ENCODE results near the gene FAM83G.

FAM83G gene

DNA sequence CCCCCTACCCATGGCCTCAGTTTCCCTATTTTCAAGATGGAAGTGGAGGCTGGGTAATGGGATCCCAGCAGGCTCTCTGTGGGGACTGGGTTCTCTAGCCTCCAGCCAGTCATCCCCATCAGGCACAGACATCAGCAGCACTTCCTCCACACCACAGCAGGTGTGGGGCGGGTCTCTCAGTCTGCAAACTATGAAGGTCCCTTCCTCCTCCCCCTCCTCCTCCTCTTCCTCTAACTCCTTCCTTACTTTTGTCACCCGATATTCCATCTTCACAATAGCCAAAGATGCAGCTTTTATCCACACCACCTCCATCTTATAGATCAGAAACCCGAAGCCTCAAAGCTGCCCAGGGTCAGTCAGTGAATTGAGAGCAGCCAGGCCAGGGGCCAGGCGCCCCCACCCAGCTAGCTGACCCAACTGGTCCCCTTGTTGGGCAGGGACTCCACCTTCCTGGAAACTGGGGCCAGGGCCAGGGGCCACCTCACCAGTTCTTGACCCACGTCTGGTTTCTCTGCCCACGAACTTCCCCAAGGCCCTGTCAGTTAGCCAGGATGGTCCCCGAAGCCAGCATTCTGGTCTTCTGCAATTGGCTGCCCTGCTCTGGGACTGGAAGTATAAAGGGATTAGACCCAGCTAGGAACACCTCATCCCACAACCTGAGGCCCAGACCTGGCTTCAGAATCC is 2.5 kb downstream of the FAM83G start:
- DNase-seq (ENCODE audit: extremely low spot score), result no peak
- ChIA-PET CTCF (interaction anchor here (1.1 to 4.7 kb wide), 2 partner anchors 17 to 41 kb away, joined by 4 to 28 read pairs; no protein-coding TSS in a partner anchor), POLR2A (interaction anchor here (1.0 kb wide), 1 partner anchor 40 kb away, joined by 3 read pairs; no protein-coding TSS in a partner anchor)
- TF ChIP-seq, protein P1, sequence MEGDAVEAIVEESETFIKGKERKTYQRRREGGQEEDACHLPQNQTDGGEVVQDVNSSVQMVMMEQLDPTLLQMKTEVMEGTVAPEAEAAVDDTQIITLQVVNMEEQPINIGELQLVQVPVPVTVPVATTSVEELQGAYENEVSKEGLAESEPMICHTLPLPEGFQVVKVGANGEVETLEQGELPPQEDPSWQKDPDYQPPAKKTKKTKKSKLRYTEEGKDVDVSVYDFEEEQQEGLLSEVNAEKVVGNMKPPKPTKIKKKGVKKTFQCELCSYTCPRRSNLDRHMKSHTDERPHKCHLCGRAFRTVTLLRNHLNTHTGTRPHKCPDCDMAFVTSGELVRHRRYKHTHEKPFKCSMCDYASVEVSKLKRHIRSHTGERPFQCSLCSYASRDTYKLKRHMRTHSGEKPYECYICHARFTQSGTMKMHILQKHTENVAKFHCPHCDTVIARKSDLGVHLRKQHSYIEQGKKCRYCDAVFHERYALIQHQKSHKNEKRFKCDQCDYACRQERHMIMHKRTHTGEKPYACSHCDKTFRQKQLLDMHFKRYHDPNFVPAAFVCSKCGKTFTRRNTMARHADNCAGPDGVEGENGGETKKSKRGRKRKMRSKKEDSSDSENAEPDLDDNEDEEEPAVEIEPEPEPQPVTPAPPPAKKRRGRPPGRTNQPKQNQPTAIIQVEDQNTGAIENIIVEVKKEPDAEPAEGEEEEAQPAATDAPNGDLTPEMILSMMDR (IDR thresholded peaks at IDR 0.05; ENCODE audit: control extremely low read depth, extremely low read depth, low read depth, missing control alignments), result no peak

DNA sequence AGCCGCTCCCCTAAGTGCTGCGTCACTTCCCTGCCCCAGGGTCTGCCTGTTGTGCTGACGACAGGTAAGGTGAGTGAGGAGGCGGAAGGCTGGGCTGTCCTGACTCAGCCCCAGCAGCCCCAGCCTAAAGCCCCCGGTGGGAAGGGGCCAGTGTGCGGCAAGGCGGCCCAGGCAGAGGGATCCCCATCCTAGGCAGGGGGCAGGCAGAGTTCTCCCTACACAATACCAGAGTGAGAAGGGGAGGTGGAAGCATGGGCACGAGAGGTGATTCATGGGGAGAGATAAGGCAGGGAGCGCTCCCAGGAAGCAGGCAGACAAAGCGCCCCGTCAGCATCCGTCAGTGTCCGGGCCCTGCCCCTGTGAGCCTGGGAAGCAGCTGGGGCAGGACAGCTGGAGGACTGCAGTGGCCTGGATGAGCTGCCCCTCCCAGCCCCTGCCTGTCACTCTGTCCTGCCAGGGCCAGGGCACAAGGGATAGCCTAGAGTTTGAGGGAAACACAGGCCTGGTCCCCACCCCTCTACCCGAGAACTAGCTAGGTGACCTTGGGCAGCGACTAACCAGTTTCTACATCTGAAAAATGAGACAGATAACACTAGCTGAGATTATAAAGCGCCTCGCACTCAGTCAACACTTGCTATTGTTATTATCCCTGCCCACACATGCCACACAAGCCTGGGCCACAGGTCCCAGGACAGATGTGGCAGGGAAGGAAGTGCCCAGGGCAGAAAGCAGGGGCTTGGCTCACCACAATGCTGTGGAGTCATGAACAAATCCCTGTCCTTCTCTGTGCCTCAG is 3.8 kb downstream of the FAM83G start:
- TF ChIP-seq, protein P1 (IDR thresholded peaks at IDR 0.05; ENCODE audit: control extremely low read depth, extremely low read depth, low read depth, missing control alignments), result no peak
- ChIA-PET CTCF (interaction anchor here (1.1 to 4.7 kb wide), 3 partner anchors 15 to 374 kb away, joined by 3 to 28 read pairs (median 4); no protein-coding TSS in a partner anchor), POLR2A (no interaction called here)
- DNase-seq (ENCODE audit: extremely low spot score), result no peak

DNA sequence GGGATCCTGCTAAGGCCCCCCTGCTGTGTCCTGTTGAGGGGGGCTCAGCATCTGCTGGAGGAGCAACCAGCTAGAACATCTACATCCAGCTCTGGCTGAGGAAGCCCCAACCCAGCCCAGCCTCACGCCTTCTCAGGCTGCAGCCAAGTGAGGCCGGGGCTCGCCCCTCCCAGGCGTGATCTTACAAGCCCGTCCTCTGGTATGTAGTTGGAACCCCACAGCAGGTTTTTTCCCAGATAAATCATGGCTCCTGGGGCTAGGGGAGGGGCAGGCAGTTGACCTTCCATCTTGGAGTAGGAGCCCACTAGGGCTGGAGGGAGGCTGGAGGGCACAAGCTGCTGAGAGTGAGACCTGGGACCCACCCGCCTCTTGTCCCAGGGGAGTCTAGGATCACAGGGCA is 4.7 kb downstream of the FAM83G start:
- ChIA-PET POLR2A (no interaction called here), CTCF (interaction anchor here (1.6 to 4.7 kb wide), 2 partner anchors 39 to 374 kb away, joined by 3 to 28 read pairs; no protein-coding TSS in a partner anchor)
- TF ChIP-seq, protein P1 (IDR thresholded peaks at IDR 0.05; ENCODE audit: control extremely low read depth, extremely low read depth, low read depth, missing control alignments), result no peak
- DNase-seq (ENCODE audit: extremely low spot score), result no peak

DNA sequence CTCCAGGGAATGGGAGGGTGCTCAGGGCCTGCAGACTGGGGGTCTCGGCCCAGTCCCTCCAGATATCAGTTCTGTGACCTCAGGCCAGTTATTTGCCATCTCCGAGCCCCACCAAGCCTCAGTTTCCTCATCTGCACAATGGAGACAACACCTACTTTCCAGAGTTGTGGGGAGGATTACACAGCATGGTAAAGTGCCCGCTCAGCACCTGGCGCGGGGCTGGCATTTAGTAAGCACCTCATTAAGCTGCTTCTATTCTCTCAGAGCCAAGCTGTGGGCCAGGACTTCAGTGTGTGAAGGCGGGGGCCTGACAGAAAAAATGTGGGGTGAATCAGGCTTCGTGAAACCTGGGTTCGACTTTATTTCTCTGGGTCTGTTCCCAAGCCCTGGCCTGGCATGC is 5.2 kb downstream of the FAM83G start:
- no peak for DNase-seq (ENCODE audit: extremely low spot score)
- ChIA-PET POLR2A (no interaction called here), CTCF (interaction anchor here (1.3 to 1.6 kb wide), 3 partner anchors 11 to 373 kb away, joined by 3 to 4 read pairs (median 3); no protein-coding TSS in a partner anchor)
- TF ChIP-seq, protein P1 (IDR thresholded peaks at IDR 0.05; ENCODE audit: control extremely low read depth, extremely low read depth, low read depth, missing control alignments), result no peak

DNA sequence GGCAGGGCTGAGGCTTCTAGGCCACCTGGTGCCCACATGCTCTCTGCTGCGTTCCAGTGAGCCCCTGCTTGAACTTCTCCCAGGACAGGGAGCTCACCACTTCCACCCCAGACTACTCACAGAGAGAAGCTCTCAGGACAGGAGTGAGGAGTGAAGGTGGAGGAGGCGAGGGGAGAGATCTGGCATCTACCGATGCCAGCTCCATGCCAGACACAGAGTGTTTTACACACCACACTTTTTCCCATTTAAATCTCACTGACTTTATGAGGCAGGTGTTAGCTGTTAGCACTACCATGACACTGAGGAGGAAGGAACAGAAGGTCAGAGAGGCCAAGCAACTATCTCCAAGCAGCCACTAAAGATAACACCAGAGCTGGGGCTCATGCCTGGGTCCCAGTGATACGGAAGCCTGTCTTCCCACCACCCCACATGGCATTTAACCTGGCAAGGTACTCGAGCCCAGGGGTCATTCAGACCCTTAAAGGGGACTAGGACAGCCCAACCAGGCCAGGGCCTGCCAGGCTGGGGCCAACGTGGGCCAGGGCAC is 6.8 kb downstream of the FAM83G start:
- ChIA-PET POLR2A (interaction anchor here (0.5 kb wide), 1 partner anchor 73 kb away, joined by 5 read pairs; no protein-coding TSS in a partner anchor), CTCF (interaction anchor here (1.3 to 1.9 kb wide), 5 partner anchors 10 to 37 kb away, joined by 3 to 10 read pairs (median 4); no protein-coding TSS in a partner anchor)
- DNase-seq (ENCODE audit: extremely low spot score), result no peak
- TF ChIP-seq, protein P1 (IDR thresholded peaks at IDR 0.05; ENCODE audit: control extremely low read depth, extremely low read depth, low read depth, missing control alignments), result no peak

DNA sequence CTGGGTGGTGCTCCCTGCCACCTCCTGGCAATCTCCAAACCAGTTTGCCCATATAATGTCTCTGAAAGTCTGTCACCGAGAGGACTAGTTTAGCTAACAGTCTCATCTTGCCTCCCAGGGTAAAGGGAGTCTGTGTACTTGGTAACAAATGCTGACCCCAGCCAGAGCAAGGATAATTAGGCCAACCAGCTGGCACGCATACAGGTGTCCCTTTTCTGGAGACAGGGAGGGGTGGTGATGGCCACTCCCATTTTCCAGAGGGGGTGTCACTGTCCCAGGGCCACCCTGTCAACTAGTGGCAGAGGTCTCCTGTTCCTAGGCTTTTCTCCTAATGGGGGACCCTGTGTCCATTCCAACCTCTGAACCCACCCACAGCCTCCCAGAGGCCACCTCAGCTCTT is 8.1 kb downstream of the FAM83G start:
- POLR2A ChIA-PET, result no interaction called here
- DNase-seq (ENCODE audit: extremely low spot score), result no peak
- TF ChIP-seq, protein P1 (IDR thresholded peaks at IDR 0.05; ENCODE audit: control extremely low read depth, extremely low read depth, low read depth, missing control alignments), result no peak
- CTCF ChIA-PET, result interaction anchor here (1.5 to 1.9 kb wide), 2 partner anchors 12 to 35 kb away, joined by 4 to 10 read pairs; no protein-coding TSS in a partner anchor
